GM18498 (cell line): ENCODE data around the gene SLC25A26.

Experiments
- ATAC-seq: cut with Tn5 transposase; IDR thresholded peaks from one replicate; pipeline ENCODE4 v1.9.1; 2021; ENCODE audit warnings: mild to moderate bottlenecking, moderate library complexity; ENCODE audit not compliant: unreplicated experiment

The SLC25A26 gene

GRCh38 chr3:66366747-66367146, 145.9 kb downstream of the SLC25A26 start:
- no peak for ATAC-seq

- ATAC-seq: no peak
Measured at GRCh38 chr3:66367979-66368378, 147.2 kb downstream of the SLC25A26 start.

GRCh38 chr3:66370179-66370578, 149.4 kb downstream of the SLC25A26 start:
- ATAC-seq: no peak

- ATAC-seq: no peak
Measured at GRCh38 chr3:66371432-66371831, 150.6 kb downstream of the SLC25A26 start.

- ATAC-seq: no peak
Measured at GRCh38 chr3:66372681-66373350, 152.0 kb downstream of the SLC25A26 start.

- ATAC-seq: no peak
Measured at GRCh38 chr3:66376568-66376967, 155.8 kb downstream of the SLC25A26 start.

GRCh38 chr3:66377800-66378199, 157.0 kb downstream of the SLC25A26 start:
- no peak for ATAC-seq

GRCh38 chr3:66378256-66378655, 157.5 kb downstream of the SLC25A26 start:
- ATAC-seq: no peak

GRCh38 chr3:66379565-66379964, 158.8 kb downstream of the SLC25A26 start:
- no peak for ATAC-seq

- no peak for ATAC-seq
Measured at GRCh38 chr3:66380200-66380932, 159.6 kb downstream of the SLC25A26 start.

- no peak for ATAC-seq
Measured at GRCh38 chr3:66381626-66382025, 160.8 kb downstream of the SLC25A26 start.

- ATAC-seq: no peak
Measured at GRCh38 chr3:66382142-66382541, 161.3 kb downstream of the SLC25A26 start.

- ATAC-seq: no peak
Measured at GRCh38 chr3:66383023-66383422, 162.2 kb downstream of the SLC25A26 start.

GRCh38 chr3:66383998-66384745, 163.4 kb downstream of the SLC25A26 start:
- ATAC-seq: no peak

- no peak for ATAC-seq
Measured at GRCh38 chr3:66385066-66385465, 164.3 kb downstream of the SLC25A26 start.

- peak; percentile 88 for ATAC-seq
Measured at GRCh38 chr3:66386011-66386924, 165.5 kb downstream of the SLC25A26 start.

- ATAC-seq: peak; percentile 50
Measured at GRCh38 chr3:66386925-66387650, 166.3 kb downstream of the SLC25A26 start.

- peak; percentile 23 for ATAC-seq
Measured at GRCh38 chr3:66390013-66390412, 169.2 kb downstream of the SLC25A26 start.

- ATAC-seq: no peak
Measured at GRCh38 chr3:66392512-66392911, 171.7 kb downstream of the SLC25A26 start.

- no peak for ATAC-seq
Measured at GRCh38 chr3:66392966-66393332, 172.1 kb downstream of the SLC25A26 start.
